ENCODE measurements around the gene VANGL2. TPM values are rescaled to one million over a fixed set of nuclear protein-coding genes. Genes with fewer than 3 reads are reported as not detected.

The VANGL2 gene
- polyA plus RNA-seq, 3 donors, result 33.2 to 39.2 (median 38.4) TPM

DNA sequence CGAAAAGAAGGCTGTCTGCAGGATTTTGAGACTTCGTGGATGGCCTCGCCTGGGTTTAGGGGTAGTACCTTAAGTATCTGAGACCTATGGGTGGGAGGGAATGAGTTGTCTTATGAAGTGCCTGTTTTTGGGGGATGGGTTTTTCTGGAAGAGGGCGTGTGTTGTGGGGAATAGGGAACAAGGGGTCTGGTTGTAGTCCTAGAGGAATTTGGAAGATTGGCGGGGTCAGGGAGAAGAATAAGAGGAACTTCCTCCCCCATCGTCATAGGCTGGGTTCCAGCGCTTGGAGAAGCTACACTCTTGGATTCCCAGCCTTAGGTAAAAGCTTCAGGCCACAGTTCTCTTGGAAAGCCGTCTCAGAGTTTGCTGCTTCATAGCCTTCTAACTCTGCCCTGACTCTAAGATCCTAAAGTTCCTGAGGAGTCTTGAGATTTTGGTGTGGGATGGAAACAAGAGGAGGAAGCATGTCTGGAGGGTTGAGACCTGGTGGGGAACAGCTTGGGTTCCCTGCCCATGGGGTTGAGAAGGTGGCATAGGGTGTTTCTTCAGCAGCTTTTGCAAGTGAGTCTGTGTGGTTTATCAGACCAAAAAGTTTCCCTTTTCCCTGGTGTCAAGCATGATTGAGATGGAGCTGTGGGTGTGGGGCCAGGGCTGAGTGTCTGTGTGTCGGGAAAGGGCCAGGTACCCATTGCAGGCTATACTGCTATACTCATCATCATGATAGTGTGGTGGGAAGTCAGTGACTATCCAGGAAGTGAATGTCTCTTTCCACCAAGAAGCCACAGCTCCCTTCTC, 1.8 kb downstream of the VANGL2 start:
- no peak for DNase-seq

DNA sequence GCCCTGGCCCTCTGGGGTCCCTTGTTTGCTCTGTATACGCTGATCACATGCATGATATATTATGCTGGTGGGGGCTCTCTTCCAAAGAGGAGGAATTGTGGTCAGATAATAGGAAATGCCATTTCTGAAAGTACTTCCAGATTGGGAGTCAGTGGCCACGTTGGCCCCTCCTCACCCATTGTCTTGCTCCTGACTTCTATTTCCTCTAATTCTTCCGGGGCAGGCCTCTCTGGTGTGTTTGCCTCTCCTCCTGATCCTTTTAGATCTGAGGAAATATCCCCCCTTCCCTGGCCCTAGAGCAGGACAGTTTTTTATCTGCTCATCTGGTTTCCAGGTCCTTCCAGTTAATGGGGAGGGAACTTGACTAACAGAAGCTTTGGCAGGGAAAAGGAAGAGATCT, 2.9 kb downstream of the VANGL2 start:
- no peak for DNase-seq

DNA sequence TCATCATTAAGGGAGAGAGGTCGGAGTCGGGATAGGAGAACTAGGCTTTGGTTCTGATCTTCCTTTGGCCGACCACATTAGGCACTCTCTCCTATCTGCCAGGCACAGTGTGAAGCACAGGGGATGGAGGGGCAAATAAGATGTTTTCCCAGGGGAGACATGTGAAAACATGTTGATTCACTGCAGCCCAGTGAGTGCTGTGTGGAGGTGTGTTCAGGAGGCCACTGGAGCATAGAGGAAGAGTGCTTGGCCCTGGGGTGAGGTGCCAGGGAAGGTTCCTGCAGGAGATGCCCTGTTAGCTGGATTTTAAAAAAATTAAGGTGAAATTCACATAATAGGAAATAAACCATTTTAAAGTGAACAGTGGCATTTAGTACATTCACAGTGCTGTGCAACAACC, 3.7 kb downstream of the VANGL2 start:
- DNase-seq, result no peak

DNA sequence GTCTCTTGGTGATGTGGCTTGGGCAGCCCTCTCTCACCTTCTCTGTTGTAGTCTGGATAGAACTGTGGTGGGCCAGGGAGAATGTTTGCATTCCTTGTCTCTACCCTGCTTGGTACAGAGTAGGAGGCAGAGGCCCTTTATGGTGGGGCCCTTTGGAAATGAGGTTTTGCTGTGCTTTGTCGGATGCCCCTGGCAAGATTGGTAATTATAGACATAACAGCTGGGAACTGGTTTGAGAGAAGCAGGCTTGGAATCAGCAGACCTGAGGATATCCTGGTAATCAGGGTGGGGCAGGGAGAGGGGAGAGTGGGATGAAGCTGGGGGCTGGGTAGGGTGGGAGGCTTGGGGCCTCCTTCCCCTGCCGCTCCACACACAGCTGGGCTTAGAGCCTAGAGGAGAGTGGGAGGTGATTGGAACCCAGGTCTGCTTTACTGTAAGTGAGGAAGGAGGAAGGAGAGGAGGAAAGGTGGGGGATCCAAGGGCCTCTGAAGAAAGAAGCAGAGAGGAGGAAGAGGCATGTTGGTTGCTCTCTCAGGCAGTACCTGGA, 5.0 kb downstream of the VANGL2 start:
- DNase-seq, result no peak

DNA sequence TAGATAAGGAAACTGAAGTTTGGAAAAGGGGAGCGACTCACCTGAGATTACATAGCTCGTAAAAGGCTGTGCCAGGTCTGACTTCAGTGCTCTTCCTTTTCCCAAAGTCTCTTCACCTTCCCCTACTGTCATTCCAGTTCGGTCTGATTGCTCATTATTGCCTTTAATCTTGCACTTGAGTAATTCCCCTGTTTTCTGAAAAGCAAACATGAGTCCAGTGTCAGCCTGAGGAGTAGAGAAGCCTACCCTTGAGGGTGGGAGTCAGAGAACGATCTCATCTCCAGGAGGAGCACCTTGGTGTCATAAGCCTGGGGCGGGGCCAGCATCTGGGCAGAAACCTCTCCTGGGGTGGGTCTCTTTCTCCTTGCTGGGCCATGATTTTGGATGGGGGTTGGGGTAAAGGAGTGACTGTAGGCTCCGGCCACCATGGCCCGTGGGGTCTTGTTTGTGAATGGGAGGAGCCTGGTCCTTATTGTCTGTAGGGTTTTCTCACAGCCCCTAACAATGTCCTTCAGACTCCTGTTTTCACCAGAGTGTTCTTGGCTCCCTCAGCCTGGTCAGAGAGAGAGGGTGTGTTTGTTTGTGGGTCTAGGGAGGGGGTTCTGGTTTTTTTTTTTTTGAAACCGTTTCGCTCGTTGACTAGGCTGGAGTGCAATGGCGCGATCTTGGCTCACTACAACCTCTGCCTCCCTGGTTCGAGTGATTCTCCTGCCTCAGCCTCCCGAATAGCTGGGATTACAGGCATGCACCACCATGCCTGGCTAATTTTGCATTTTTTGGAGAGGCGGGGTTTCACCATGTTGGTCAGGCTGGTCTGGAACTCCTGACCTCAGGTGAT, 6.0 kb downstream of the VANGL2 start:
- no peak for DNase-seq

DNA sequence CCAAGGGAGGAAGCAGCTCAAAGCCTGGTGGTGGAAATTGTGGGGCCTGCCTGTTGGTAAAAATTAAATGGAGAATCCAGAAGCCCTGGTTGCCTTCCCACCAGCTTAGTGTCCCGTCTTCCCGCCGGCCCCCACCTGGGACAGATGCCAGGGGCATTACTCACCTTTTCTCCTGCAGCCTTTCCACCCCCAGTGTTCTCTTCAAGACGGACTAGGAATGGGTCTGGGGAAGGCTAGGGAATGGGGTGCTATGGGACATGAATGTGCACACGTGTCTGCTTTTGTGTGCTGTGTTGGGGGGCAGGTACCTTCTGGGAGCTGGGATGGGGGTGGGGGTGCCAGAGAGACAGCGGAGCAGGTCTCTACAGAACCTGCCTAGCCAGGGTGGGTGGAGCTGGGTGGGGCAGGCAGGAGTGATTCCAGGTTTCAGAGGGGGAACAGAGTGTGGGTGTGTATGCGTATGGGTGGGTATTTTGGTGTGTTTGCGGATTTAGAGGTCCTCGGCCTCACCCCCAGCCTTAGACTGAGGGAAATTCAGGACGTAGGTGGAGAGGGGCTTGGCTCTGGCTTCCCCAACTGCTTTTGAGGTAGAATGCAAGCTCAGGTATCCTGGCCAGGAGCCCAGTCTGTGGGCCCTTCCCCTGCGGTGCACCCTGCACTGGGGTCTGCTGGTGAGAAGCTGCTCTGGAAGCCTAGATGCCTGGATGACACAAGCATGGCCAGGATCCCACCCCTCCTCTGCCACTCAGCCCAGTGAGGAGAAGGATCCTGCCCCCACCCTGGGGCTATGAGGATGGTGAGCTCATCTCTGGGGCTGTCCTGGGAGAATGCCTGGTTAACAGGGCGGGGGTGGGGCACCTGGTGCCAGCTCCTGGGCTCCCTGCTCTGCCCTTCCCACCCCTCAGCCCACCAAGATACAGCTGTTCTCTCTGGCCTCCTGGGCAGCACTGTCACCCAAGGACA, 7.8 kb downstream of the VANGL2 start:
- no peak for DNase-seq

DNA sequence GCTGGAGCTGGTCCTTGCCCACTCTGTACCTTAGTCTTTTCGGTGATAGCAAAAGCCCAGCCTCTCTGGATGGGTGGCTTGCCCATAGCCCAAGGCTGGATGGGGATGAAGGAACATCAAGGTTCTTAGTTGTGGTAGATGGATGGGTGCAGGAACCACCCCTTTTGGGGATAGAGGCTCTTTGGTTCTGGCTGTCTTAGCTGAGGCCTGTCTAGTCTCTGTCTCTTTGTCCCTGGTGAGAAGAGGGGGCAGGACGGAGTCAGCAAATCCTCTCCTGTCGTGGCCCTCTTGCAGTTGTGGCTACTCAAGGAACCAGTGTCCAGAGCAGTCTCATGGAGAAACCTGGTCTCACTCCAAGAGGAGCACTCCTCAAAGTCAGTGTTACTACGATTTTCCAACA, 8.5 kb downstream of the VANGL2 start:
- no peak for DNase-seq

DNA sequence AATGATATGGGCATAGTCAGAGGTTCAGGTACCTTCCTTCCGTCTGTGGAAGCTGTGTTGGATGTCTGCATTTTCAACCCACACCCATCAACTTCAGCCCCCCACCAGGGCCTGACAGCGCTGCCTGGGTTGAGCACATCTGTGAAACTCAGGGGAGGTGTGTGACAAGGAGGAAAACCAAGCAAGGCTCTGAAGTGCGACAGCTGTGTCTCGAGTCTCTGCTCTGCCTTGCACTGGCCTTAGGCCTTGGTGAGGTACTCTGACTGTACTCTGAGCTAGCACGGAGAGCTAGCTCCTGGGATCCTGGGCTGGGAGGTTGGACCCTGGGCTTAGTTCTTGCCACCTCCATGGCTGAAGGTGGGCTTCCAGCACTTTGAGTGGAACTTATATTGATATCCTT, 9.1 kb downstream of the VANGL2 start:
- no peak for DNase-seq

DNA sequence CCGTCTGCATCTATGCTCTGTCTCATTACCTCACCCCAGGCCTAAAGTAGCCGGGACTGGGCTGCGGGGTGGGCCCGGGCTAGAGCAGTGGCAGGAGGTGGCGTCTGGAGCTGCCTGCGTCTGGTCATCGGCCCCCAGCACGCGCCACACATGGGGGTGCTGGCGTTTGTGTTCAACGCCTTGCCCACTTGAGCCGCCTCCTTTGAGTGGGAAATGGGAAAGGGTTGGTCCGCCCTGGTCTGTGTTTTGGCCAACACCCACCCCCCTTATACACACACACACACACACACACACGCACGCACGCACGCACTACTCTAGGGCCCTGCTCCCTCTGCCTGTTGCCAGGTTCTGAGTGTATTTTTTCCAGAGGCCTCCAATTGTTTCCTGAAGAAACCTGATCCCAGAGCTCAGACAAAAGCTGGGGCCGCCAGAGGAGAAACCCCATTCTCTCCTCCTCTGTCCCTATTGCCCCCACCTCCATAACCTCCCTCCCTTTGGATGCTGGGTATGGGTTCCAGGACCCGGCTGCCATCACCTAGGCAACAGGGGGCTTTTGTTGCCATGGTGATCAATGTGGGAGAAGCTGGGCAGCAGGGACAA, 10.1 kb downstream of the VANGL2 start:
- DNase-seq, result peak; percentile 39

DNA sequence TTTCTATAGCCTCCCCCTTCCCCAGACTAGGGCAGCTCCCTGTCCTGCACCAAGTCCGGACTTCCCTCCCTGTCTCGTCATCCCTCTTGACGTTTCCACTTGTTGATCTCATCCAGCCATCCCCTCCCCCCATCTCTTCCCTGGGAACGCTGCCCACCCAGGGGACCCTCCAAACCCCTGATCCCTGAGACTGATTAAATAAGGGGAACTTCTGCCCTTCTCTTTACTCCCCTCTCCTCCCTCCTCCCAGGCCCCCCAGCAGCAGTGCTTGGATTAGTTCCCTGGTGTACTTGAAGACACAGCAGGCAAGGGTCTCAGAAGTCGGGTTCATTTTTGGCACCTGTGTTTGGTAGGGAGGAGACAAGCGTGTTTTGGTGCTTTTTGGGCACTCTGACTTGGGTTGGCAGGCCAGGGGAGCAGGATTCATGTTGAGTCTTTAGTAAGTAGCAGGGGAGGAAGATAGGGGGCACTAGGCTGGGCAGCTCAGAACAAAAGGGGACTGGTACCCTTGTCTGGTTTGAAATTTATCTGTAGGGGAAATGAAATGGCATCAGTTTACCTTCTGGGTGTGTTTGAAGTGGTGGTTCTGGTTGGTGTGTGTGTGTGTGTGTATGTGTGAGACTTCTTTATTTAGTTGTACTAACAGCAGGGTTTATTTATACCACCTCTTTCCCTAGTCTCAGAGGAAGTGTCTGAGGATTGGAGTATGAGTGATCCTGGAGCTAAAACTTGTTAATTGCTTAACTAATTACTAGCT, 11.1 kb downstream of the VANGL2 start:
- DNase-seq, result no peak

DNA sequence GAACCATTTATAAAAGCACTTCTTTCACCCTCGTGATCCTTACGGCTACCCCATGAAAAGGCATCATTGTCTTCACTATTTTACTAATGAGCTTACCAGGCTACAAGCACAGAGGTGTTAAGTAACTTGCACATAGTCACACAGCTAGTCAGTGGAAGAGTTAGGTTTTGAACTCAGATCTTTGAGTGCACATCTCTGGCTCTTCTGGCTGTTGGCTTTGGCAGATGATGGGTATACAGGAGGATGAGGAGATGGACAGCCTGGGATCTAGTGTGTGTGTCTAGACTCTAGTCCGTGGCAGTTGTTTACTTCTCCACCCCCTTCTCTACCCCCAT, 11.6 kb downstream of the VANGL2 start:
- no peak for DNase-seq

DNA sequence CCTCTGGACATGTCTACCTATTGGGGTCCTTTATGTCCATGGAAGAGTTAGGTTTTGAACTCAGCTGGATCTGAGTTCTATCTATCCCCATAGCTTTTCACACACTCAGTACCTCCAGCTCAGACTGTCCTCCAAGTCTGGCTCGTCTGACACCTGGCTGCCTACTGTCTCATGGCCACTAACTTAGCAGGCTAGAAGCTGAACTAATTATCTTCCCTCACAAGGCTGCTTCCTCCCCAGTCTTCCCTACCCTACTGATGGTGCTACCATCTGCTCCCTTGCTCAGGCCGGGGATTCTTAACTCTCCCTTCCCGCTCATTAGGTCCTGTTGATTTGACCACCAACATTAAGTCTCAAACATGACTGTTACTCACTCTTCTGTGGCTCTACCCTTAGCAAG, 13.4 kb downstream of the VANGL2 start:
- no peak for DNase-seq

DNA sequence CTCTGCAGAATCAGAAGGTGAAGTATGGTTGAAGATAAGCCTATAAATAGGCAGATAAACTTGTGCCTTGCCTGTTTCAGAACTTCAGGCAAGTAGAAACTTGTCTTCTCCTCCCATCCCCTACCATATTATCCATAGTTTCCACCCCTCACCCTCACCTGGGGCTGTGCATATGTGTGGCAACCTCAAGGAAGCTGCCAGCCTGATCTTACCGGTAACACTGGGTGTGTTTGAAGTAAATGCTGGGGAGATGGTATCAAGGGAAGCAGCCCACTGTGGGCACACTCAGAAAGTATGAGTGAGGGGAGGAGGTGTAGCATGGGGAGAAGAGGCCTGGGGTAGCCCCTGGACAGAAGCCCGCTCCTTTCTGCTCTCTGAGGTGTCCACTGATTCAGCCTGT, 14.5 kb downstream of the VANGL2 start:
- DNase-seq, result no peak

DNA sequence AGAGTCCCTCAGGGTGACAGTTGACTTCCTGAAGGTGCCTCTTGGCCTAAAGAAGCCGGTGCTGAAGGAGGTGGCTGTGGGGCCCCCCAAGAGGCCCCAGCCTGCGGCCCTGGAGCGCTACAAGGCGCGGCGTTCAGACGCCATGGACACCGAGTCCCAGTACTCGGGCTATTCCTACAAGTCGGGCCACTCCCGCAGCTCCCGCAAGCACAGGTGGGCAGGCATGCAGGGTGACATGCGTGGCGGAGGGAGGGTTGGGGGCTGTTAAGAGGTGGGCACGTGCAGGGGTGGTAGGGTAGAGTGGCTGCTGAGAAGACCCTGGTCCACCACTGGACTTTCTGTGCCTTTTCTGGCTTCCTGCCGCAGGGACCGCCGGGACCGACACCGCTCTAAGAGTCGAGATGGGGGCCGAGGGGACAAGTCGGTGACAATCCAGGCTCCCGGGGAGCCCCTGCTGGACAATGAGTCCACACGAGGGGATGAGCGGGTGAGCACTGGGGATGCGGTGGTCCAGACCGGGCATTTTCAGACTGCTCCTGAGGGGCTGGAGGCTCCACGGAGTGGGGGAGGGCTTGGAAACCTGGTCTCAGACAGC, 15.4 kb downstream of the VANGL2 start:
- DNase-seq, result no peak

DNA sequence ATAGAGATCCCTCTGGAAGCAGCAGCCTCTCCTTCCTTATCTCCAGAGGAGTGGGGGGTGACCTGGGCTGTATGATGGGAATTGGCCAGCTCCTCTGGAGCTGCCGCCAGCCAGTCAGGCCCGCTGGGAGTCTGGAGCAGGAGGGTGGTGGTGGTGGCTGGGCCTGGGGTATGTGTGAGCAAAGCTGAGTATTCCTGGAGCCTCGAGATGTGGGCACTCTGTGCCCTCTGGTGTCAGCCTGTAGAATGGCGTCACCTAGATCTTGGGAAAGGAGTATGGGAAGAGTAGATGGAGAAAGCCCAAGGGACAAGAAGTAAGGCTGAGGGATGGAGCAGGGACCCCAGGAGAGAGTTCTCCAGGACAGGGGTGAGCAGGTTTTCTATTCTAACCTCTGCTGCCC, 16.0 kb downstream of the VANGL2 start:
- no peak for DNase-seq

DNA sequence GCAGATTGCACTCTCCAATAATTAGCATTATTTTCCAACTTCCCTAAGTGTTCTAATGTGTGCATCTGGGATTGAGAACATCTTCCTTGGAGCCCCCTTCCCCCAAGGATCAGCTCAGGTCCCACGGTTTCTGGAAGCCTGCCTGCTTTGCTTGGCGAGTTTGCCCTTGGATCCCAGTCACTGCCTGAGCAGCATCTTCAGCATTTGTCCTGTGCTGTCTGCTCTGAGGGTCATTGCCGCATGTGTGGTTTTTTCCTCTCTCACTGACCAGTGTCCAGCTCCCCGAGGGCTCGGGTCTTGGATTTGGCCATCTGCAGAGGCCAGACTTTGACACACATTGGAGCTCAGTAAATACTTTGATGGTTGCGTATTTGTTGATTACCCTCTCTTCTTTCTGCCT, 18.1 kb downstream of the VANGL2 start:
- DNase-seq, result no peak

DNA sequence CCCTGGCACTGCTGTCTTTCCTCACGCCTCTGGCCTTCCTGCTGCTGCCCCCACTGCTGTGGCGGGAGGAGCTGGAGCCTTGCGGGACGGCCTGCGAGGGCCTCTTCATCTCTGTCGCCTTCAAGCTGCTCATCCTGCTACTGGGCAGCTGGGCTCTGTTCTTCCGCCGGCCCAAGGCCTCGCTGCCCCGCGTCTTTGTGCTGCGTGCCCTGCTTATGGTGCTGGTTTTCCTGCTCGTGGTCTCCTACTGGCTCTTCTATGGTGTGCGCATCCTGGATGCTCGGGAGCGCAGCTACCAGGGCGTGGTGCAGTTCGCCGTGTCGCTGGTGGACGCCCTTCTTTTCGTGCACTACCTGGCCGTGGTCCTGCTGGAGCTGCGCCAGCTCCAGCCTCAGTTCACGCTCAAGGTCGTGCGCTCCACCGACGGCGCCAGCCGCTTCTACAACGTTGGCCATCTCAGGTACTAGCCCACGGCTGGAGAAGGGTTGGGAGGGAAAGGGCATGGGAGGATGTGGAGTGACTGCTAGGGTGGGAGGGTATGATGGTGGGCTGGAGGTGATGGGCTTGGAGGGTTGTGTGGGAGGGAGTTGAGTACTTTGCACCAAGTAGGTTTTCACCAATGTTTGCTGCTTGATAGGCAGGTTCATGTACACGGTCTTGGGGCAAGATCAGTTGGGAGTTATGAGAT, 18.9 kb downstream of the VANGL2 start:
- no peak for DNase-seq

DNA sequence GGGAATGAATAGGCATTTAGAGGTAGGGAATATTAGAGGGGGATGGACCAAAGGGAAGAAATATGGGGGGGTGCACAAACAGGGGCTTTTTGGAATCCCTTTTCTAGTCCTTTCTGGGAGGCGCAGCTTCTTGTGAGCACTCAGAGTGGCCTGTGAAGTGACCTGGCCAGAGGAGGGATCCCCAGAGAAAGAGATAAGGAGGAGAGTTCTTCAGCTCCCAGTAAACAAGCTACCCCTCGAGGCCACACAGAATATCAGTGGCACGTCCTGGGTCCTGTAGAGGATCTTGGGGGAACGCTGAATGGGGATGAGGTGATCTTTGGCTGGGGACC, 19.4 kb downstream of the VANGL2 start:
- DNase-seq, result no peak

DNA sequence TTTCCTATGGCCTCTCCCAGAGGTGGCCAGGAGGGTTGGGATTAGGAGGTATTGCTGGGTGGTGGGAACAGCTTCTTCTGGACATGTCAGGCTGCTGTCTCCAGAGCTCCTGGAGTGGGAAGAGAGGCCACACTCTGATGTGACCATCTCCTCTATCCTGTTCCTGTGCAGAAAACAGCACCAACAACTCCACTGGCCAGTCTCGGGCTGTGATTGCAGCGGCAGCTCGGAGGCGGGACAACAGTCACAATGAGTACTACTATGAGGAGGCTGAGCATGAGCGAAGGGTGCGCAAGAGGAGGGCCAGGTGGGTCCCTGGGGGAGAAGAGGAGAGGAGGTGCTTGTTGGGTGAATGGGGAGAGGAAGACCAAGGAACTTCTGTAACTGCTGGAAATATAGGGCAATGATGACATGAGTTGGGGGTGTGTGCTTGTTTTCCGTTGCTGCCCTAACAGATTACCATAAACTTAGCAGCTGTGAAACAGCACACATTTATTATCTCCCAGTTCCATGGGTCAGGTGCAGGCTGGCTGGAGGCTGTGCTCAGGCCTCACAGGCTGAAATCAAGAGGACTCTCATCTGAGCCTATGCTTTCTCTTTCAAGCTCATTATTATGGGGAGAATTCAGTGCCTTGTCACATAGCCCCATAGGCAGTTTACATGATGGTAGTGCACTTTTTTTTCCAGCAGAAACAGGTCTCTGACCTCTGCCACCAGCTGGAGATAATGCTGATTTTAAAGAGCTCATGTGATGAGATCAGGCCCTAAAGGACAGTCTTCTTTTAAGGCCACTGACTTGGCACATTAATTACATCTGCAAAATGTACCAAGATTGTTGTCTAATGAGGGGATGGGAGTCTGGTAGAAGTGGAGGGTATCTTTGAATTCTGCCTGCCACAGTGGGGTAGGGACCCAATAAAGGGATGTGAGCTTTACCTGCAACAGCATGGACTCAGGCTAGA, 20.8 kb downstream of the VANGL2 start:
- no peak for DNase-seq

Measured in renal pelvis (tissue), 4 donors.